HG02610 (cell line): Measurements from ENCODE around the gene INPP5A.
"Not testable (repeated sequence)": the region's sequence is repeated elsewhere in the genome, so short reads cannot be mapped to it uniquely, and the experiment has no call there.

ENCODE experiments used
- ATAC-seq: cut with Tn5 transposase; IDR thresholded peaks from one replicate; pipeline ENCODE4 v1.9.1; 2021; ENCODE audit warnings: mild to moderate bottlenecking, moderate library complexity; ENCODE audit not compliant: unreplicated experiment

INPP5A gene

DNA sequence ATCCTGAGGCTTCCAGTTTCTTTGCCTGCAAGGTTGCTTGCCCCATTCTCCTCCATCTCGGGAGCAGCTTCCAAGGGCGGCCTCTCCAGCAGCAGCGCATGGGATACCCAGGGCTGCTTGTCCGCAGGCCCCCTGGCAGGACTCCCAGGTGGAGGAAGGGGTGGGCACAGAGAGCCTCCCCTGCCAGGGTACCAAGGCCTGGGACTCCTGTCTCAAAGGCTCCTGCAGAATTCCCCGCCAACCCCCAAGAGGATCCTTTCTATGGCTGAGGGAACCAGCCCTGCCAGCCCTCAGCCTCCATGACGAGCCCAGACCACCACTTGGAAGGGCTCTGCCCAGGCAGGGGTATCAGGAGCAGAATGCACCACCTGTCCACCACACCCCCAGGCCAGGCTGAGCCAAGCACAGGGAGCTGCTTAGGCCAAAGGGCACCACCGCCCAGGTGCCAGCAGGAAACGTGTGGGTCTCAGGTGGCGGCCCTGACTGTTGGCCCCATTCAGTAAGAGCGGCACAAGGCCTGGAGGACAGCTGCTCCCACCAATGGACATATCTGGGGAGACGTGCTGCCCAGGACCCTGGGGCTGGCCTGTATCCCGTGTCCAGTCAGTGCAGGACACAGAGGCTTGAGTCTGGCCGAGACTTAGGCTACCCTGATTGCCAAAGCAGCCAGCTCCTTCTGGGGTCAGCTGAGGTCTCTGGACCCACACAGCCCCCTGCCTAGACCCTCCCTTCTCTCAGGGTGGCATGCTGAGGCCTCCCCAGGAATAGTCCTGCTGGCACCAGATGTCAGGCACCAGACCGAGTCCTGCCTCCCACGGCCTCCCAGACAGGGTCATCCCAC is 33.8 kb upstream of the INPP5A start:
- ATAC-seq: no peak

- no peak for ATAC-seq
Observed at GRCh38 chr10:132504501-132505272, 32.9 kb upstream of the INPP5A start.

DNA sequence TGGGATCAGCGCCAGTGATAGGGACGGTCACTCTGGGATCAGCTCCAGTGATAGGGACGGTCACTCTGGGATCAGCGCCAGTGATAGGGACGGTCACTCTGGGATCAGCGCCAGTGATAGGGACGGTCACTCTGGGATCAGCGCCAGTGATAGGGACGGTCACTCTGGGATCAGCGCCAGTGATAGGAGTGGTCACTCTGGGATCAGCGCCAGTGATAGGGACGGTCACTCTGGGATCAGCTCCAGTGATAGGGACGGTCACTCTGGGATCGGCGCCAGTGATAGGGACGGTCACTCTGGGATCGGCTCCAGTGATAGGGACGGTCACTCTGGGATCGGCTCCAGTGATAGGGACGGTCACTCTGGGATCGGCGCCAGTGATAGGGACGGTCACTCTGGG is 32.0 kb upstream of the INPP5A start:
- not testable (repeated sequence) for ATAC-seq

DNA sequence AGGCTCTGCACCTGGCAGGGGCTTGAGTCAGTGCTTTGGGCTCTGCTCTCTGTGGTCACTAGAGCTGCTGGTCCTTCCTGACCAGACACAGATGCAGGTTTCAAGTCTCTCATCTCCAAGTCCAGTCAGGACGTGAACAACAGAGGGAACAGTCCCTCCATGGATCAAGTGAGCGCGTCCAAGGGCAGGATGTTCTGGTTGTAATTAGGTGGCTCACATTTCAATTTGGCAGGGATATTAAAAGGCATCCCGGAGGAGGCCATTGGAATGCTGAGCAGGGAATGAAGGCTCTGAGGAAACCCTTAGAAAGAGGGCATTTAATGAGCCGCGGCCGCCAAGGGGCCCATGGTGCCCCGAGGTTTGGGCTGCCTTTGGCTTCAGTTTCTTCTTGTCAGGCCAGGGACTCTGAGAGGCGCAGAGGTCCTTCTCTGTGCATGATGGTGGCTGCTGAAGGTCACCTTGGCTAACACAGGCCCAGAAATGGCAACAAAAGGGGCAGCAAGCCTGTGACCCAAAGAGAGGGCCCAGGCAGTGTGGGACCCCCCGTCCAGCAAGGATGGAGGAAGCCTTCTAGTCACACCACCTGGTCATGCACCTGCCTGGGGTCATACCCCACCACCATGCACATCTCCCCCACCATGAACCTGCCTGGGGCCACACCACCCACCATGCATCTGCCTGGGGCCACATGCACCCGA is 30.7 kb upstream of the INPP5A start:
- no peak for ATAC-seq

GRCh38 chr10:132507409-132507955 is 30.1 kb upstream of the INPP5A start:
- ATAC-seq: no peak

GRCh38 chr10:132507956-132508490 is 29.6 kb upstream of the INPP5A start:
- no peak for ATAC-seq

- ATAC-seq: no peak
Observed at GRCh38 chr10:132508581-132509443, 28.8 kb upstream of the INPP5A start.

GRCh38 chr10:132509506-132510173 is 27.9 kb upstream of the INPP5A start:
- no peak for ATAC-seq

- ATAC-seq: no peak
Observed at GRCh38 chr10:132510174-132510611, 27.4 kb upstream of the INPP5A start.

DNA sequence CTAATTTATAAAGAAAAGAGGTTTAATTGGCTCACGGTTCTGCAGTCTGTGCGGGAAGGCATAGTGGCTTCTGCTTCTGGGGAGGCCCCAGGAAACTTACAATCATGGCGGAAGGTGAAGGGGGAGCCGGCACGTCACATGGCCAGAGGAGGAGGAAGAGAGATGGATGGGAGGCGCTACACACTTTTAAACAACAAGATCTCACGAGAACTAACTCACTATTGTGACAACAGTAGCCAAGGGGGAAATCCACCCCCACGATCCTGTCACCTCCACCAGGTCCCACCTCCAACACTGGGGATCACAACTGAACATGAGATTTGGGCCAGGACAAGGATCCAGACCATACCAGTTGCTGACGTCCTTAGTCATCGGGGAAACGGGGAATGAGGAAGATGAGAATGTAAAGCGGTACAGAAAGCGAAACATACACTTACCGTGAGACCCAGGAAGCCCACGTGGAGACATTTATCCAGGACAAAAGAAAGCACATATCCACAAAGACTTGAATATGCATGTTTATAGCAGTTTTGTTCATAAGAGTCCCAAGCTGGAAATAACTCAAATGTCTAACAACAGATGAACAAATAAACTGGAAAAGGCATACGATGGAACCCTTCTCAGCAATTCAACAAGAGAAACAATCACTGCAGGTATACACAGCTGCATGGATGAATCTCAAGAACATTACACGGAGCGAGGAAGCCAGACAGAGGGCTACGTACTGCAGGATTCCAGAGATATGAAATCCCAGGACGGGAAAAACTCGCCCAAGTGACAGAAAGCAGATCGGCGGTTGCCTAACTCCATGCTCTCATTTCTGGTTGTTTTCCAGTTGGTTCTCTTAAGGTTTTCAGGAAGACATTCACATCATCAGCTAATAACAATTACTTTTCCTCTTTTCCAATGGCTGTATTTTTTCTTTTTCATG is 26.2 kb upstream of the INPP5A start:
- ATAC-seq: no peak

GRCh38 chr10:132512052-132512442 is 25.5 kb upstream of the INPP5A start:
- ATAC-seq: no peak

DNA sequence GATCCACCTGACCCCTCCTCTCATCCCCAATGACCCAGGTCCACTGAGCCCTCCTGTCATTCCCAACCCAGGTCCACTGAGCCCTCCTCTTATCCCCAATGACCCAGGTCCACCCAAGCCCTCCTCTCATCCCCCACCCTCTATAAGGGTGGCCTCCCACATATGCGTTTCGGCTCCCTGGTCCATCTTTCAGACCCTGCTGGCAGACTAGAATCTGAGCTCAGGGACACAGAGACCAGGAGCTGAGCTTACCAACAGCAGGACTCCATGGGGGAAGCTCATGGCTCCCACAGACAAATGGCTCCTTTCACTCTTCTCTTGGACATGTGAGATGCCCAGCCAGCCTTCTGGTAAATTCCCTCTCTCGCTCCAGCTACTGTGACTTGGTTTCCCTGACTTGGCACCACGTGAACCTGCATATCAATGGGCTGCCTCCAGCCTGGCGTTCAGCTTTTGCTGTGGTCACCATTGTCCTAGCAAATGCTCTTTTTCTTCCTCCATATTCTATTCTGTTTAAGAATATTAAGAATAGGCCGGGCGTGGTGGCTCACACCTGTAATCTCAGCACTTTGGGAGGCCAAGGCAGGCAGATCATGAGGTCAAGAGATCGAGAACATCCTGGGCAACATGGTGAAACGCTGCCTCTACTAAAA is 24.8 kb upstream of the INPP5A start:
- no peak for ATAC-seq

DNA sequence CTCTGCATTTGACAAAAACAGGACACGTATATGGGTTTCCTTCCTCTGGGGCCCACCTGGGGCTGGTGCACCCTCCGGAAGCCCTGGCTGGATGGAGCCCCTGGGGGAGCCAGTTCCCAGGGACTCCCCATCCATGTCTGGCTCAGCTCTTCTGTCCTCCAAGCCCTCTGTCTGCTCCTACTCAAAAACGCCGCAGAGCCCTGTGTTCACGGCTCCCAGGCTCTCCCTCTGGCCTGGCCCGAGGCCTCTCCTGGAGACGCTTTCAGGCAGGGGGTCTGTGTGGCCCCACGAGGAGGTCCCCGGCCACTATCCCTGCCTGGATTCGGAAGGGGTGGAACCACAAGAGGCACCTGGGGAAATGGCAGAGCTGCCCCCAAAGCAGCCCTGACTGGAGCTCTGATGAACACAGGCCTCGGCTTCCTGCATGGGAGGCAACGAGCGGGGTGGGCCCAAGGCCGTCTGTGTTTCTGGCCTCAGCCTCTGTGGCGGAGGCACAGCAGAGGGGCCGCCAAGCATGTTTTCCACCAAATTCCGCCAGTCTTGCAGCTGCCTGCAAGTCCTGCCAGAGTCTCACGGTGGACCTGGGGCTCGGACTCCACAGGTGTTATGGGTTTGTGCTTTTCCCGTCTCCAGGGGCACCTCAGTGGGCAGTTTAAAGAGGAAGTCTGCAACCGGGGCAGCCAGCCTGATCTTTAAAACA is 22.6 kb upstream of the INPP5A start:
- no peak for ATAC-seq

DNA sequence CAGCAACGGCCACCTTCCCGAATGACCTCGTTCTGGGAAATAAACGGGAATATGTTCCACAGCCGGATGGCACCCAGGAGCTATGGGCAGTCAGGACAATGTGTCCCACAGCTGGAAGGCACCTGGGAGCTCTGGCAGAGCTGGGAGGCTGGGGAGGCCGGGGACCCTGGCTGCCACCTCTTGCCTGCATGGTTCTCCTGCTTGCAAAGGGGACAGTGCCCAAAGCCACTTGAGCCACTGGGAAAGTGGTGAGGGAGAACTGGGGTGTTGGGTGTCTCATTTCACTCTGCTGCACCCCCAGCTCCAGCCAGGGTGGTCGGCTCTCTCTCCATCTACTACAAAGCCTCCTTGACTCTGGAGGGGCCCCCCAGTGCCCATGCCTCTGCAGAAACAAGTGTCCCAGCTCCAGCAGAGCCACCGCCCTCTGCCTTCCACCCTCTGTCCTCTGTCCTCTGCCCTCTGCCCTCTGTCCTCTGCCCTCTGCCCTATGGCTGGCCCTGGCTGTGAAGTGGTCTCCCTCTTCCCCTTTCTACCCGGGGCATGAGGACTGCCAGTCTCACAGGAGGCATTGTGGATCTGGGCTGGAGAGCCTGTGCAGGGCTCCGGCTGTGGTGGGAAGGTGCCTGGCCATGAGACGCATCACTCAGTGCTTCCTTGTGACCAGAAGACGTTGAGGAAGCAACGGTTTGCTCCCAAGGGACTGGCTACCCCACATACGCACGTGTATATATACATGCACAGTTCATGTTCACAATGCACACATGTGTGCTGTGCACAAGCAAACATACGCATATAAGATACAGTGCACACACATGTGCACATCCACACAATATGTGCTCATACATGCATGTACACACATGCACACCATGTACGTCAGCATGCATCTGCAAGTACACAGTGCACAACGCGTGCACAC is 21.5 kb upstream of the INPP5A start:
- no peak for ATAC-seq

DNA sequence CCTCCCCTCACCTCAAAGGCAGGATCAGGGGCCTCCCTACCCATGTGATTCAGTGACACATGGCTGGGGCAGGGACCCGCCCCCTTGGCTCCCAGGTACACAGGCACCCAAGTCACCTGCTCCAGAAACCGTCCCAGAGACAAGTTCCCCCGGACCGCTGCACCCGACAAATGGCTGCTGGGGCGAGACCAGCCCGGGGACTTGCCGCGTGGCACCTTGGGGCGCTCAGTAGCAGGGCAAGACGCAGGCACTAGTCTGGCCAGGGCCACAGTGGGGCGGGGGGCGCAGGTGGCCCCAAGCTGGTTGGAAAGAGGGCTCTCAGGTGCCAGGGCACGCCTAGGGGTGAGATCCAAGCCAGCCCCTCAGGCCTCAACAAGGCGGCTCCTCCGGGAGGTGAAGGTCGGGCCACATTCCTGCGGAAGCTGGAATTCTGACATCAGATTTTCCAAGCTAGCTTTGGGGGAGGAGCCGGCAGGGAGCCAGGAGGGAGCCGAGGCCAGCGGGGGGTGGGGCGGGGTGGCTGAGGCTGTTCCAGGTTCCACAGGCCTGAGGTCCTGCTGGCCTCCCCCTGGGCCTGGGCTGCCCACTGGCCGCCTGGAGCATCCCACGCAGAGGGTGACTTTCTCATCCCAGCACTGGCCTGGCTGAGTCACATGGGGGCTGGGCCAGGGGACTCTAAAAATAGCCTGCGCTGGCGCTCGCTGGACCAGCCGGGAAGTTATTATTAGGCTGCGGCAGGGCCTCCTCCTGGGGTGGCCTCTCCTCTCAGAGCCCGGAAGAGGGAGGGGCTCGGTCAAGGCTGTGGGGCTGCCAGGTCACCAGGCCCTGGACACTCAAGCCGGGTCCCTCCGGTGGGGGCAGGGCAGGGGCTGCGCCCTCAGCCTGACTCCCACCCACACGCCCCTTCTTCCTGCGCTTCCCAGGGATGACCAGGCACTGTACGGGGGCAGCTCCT is 20.5 kb upstream of the INPP5A start:
- ATAC-seq: no peak
